Panc1 (cell line): ENCODE measurements around the gene PLCB1. TPM values are rescaled to one million over a fixed set of nuclear protein-coding genes. Genes with fewer than 3 reads are reported as not detected.

Experiments
- ATAC-seq: fragments of 200-7000 bp; cut with Tn5 transposase; 2 replicates; pipeline ENCODE4 v1.9.1; 2020; ENCODE audit warnings: mild to moderate bottlenecking, moderate library complexity
- BruUV-seq: library from RNA; stranded (reverse); fragments of 400-500 nt; replicated peaks from 2 replicates; lab custom pipeline; 2021; lab: Mats Ljungman, UMichigan
- CTCF ChIA-PET: fragments of 300-600 bp; sonication (Branson Sonifier 250); formaldehyde crosslinking; loops from one replicate; lab custom pipeline; 2022; ENCODE audit warnings: antibody characterized with exemption; lab: Charles Lee
- POLR2A ChIA-PET: fragments of 300-600 bp; sonication (Branson Sonifier 250); formaldehyde crosslinking; loops from one replicate; lab custom pipeline; 2022; ENCODE audit warnings: antibody characterized with exemption; lab: Charles Lee
- DNase-seq: peaks from one replicate; pipeline ENCODE4 v3.0.0-alpha.2; 2010; ENCODE audit warnings: low read depth, low spot score
- H3K27ac ChIP-seq: 2 replicates; pipeline ENCODE4 v1.5.1; 2011; ENCODE audit warnings: mild to moderate bottlenecking, low read length, inconsistent platforms
- H3K27me3 ChIP-seq: fragments of 200-500 bp; sonication (Bioruptor generic); 2 replicates; pipeline ENCODE4 v1.6.0; 2014; ENCODE audit warnings: low read length, inconsistent platforms; ENCODE audit not compliant: control insufficient read depth, insufficient read depth
- H3K36me3 ChIP-seq: fragments of 200-500 bp; sonication (Bioruptor generic); 2 replicates; pipeline ENCODE4 v1.5.1; 2014; ENCODE audit warnings: inconsistent platforms, mild to moderate bottlenecking, low read length, moderate library complexity; ENCODE audit not compliant: control insufficient read depth, insufficient read depth
- H3K4me1 ChIP-seq: 2 replicates; pipeline ENCODE4 v1.5.1; 2011; ENCODE audit warnings: inconsistent platforms, mild to moderate bottlenecking, low read length, moderate library complexity; ENCODE audit not compliant: control insufficient read depth, insufficient read depth
- H3K4me3 ChIP-seq, 2 experiments: 2 replicates each; pipeline ENCODE4 v1.5.1; 2011 to 2012; ENCODE audit warnings: low read depth in 2 of 2, low read length in 2 of 2, mild to moderate bottlenecking in 2 of 2, inconsistent platforms in 1 of 2, moderate library complexity in 1 of 2
- H3K9me3 ChIP-seq: fragments of 200-500 bp; sonication (Bioruptor generic); 2 replicates; pipeline ENCODE4 v1.5.1; 2014; ENCODE audit warnings: low read depth, mild to moderate bottlenecking, inconsistent platforms, low read length, moderate library complexity; ENCODE audit not compliant: control insufficient read depth, insufficient read depth
- CTCF ChIP-seq: fragments of 450-650 bp; IDR thresholded peaks from 2 replicates; pipeline ENCODE4 v1.5.1; 2017; ENCODE audit warnings: mild to moderate bottlenecking
- POLR2AphosphoS5 ChIP-seq: IDR thresholded peaks from 2 replicates; pipeline ENCODE4 v1.6.1; 2012; ENCODE audit warnings: mild to moderate bottlenecking, low read depth, low read length, moderate library complexity
- REST ChIP-seq, 2 experiments: IDR thresholded peaks; 2 replicates each; pipeline ENCODE4 v1.6.1; 2011 to 2012; ENCODE audit warnings: low read depth in 2 of 2, control low read depth in 1 of 2, low read length in 1 of 2, mild to moderate bottlenecking in 1 of 2, moderate library complexity in 1 of 2; ENCODE audit not compliant: insufficient read depth in 1 of 2
- in situ Hi-C: cut with HindIII; loops from 2 replicates; pipeline ENCODE4 v1.10.0; 2016; ENCODE audit warnings: low sequenced_read_pairs, low pct_unique_long_range_greater_than_20kb
- intact Hi-C: fragments of 100-400 bp; cut with micrococcal nuclease; formaldehyde crosslinking; loops from one replicate; pipeline ENCODE4 v1.10.0; 2022; ENCODE audit not compliant: unreplicated experiment
- total RNA-seq: library from RNA; stranded (reverse); gene quantifications from one replicate; pipeline ENCODE4 v1.2.1, GENCODE V29; 2021; ENCODE audit not compliant: unreplicated experiment

Gene PLCB1
- total RNA-seq, 1 experiment from 2014 or later: 0.59 TPM

GRCh38 chr20:8788831-8789230 lies 656.8 kb downstream of the PLCB1 start:
- Histone ChIP-seq H3K27ac (no peak overlapping the region), H3K4me1 (no peaks in the 10 kb centered on the region), H3K36me3 (no peaks in the 10 kb centered on the region), H3K4me3 (no peak overlapping the region), H3K9me3 (no peaks in the 10 kb centered on the region), H3K27me3 (no peaks in the 10 kb centered on the region)
- ATAC-seq (no peak), DNase-seq (no peak)
- no TSS peak for BruUV-seq
- TF ChIP-seq CTCF (no peak), POLR2AphosphoS5 (no peak)
- ChIA-PET CTCF (no interaction called here), POLR2A (interaction anchor here (0.7 kb wide), 1 partner anchor 84 kb away, joined by 4 read pairs; no protein-coding TSS in a partner anchor)
- intact Hi-C loops (no loop called here), in situ Hi-C loops (no loop called here)

GRCh38 chr20:8790442-8791074 lies 658.5 kb downstream of the PLCB1 start:
- CTCF ChIA-PET: interaction anchor here (0.6 to 1.6 kb wide), 5 partner anchors 18 to 603 kb away, joined by 3 to 6 read pairs (median 3); no protein-coding TSS in a partner anchor
- BruUV-seq: no TSS peak
- Histone ChIP-seq H3K4me3 (no peak overlapping the region), H3K4me1 (no peaks in the 10 kb centered on the region), H3K27ac (no peak overlapping the region), H3K36me3 (no peaks in the 10 kb centered on the region), H3K27me3 (no peaks in the 10 kb centered on the region), H3K9me3 (no peaks in the 10 kb centered on the region)
- ATAC-seq (no peak), DNase-seq (peak; percentile 51)
- intact Hi-C loops (loop anchor here (10.0 kb wide), 1 partner anchor 564 kb away; no protein-coding TSS in a partner anchor), in situ Hi-C loops (no loop called here)
- TF ChIP-seq REST (IDR thresholded peaks at IDR 0.05; ENCODE audit: insufficient read depth in 1 of 2, low read depth in 2 of 2, low read length in 1 of 2) (no peak), CTCF (peak; percentile 89)
- POLR2A ChIA-PET: no interaction called here
